A204.1 (cell line): ENCODE measurements around the gene CXADR.

Experiments
- FAIRE-seq: peaks from 2 replicates; lab custom pipeline; 2012; peaks lifted over from hg19 to GRCh38; lab: Jason Lieb, UNC

CXADR gene

DNA sequence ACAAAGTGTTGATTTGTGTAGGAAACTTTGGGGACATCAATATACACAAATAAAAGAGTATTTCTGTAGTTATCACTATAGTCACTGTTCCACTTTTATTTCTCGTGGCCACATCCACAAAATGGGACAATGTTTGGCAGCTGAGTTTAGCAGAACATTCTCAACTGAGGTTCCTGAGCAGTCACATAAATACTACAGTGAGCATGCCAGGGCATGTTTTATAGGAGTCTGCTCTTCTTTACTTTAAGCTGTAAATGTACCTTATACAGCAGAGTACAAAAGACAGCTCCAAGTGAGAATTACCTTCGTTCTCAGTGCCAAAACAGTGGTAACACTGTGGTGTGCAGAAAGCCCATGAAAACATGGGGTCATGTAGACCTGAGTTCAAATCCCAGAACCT, 94.8 kb downstream of the CXADR start:
- no peak for FAIRE-seq

GRCh38 chr21:17609681-17610080, 96.8 kb downstream of the CXADR start:
- no peak for FAIRE-seq

- no peak for FAIRE-seq
These were observed 98.1 kb downstream of the CXADR start for GRCh38 chr21:17610911-17611310.

GRCh38 chr21:17611414-17612022, 98.7 kb downstream of the CXADR start:
- no peak for FAIRE-seq

- no peak for FAIRE-seq
These were observed 99.3 kb downstream of the CXADR start for GRCh38 chr21:17612023-17612564.

GRCh38 chr21:17612565-17613241, 99.9 kb downstream of the CXADR start, which contains the start of gene BTG3:
TSS of gene BTG3 (minus strand) at chr21:17612901. CDS start at chr21:17609144, 3,757 bp downstream.
- no peak for FAIRE-seq

- no peak for FAIRE-seq
These were observed 100.4 kb downstream of the CXADR start for GRCh38 chr21:17613242-17613676.

DNA sequence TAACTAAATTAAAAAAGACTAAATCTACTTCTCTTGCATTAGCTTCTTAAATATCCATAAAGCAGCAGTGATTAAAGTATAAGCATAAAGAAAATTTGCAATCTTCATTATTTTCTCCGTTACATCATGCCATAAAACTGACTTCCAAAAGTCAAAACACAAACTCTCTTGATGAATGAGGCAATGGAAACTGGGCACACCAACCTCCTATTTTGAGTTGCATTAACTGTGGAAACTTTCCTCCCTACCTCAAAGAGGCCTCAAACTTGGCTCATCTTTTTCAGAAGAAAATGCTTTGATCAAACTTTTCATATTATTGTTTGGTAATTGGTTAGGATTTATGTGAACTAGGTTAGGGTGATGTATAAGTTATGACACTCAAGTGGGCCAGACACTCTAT, 104.0 kb downstream of the CXADR start:
- FAIRE-seq, result no peak

DNA sequence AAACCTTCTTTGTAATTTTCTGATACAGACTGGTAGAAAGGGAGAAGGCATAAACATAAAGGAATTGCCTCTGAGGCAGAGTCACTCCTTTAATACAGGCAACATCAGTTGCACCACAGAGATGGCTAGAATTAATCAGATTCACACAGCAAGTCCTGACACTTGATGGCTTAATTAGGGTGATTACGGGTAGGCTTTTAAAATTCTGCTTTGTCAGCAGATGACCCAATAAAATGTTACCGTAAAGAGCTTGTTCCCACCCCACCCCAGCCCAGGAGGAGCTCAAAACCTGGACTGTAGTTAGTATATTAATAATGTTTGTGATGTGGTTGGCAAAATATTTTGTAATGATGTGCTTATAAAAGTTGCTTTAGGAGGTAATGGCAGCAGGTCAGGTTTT, 109.2 kb downstream of the CXADR start:
- no peak for FAIRE-seq

- FAIRE-seq, result no peak
These were observed 118.4 kb downstream of the CXADR start for GRCh38 chr21:17631195-17631594.

DNA sequence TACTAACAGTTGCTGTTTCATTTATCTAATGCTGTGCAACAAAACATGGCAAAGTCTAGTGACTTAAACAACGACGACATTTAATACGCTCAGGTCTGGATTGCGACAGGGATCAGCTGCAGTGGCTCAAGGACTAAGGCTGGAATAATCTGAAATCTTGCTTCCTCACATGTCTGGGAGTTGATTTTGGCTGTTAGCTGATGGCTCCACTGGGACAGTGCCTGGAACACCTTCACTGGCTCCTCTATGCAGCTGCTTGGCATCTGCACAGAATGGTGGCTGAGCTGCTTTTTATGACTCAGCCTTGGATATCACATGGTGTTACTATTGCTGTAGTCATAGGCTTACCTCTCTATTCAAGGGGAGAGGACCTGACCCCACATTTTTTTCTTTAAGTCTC, 123.9 kb downstream of the CXADR start:
- FAIRE-seq, result no peak

- no peak for FAIRE-seq
These were observed 128.0 kb downstream of the CXADR start for GRCh38 chr21:17640821-17641220.
